Mesodermal cell (in vitro differentiated cells): Measurements from ENCODE around the gene NME3.

ENCODE experiments used
- H3K27ac ChIP-seq: 2 replicates; pipeline ENCODE4 v1.7.0; 2013; ENCODE audit warnings: mild to moderate bottlenecking, low read depth, low read length, moderate library complexity; ENCODE audit not compliant: severe bottlenecking
- H3K36me3 ChIP-seq: 2 replicates; pipeline ENCODE4 v1.7.1; 2013; ENCODE audit warnings: mild to moderate bottlenecking, low read length, moderate library complexity; ENCODE audit not compliant: control insufficient read depth, insufficient read depth
- H3K4me1 ChIP-seq: one replicate; pipeline ENCODE4 v1.7.1; 2013; ENCODE audit warnings: mild to moderate bottlenecking, low read length; ENCODE audit not compliant: insufficient read depth, control insufficient read depth, poor library complexity, severe bottlenecking
- H3K4me3 ChIP-seq: 2 replicates; pipeline ENCODE4 v1.7.0; 2013; ENCODE audit warnings: low read length, control low read depth, mild to moderate bottlenecking; ENCODE audit not compliant: insufficient read depth, poor library complexity, severe bottlenecking; ENCODE audit errors: extremely low read depth
- H3K9me3 ChIP-seq: 2 replicates; pipeline ENCODE4 v1.7.1; 2013; ENCODE audit warnings: mild to moderate bottlenecking, low read length, moderate library complexity; ENCODE audit not compliant: control insufficient read depth
- WGBS, 2 experiments: methylation state at CpG; one replicate each; pipeline ENCODE4 v1.1.5; 2013; ENCODE audit warnings: missing lambda C conversion rate in 2 of 2; ENCODE audit not compliant: insufficient coverage in 2 of 2; 5-methylcytosine and 5-hydroxymethylcytosine counted together

Gene NME3

DNA sequence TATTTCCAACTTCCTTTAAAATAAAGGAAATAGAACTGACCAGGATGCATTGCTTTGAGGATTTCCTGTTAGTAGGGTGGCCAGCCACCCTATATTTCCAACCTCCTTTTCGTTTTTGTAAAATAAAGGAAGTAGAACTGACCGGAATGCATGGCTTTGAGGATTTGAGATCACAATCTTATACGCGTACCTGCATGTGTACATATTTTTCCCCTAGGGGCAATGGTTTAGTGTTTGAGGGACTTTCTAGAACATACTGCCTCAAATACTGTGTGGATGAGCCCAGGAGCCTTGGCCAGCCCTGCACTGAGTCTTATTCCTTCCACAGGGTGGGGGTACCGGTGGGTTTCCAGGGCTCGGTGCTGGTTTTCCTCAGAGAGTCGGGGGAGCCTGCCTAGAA lies 39.7 kb downstream of the NME3 start:
- peaks cover 53% of the 10 kb centered on the region for H3K36me3 ChIP-seq
- peaks cover 7% of the 10 kb centered on the region for H3K9me3 ChIP-seq
- 94 to 96% methylated on average over 2 to 5 of the region's 7 CpGs for WGBS, 2 experiments
- H3K27ac ChIP-seq = no peak overlapping the region
- H3K4me3 ChIP-seq = no peak overlapping the region
- H3K4me1 ChIP-seq = no peaks in the 10 kb centered on the region

DNA sequence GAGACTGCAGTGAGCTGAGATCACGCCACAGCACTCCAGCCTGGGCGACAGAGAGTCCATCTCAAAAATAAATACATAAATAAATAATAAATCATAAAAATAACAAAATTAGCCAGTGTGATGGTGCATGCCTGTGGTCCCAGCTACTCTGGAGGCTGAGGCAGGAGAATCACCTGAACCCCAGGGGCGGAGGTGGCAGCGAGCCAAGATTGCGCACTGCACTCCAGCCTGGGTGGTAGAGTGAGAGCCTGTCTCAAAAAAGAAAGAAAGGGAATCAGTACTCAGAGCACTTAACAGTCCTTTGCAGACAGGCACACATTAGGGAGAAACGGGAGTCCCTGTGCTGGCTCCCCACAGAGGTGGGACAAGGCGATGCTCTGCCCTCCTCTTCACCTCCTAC lies 40.3 kb downstream of the NME3 start:
- Histone ChIP-seq H3K4me3 (no peak overlapping the region), H3K4me1 (no peaks in the 10 kb centered on the region), H3K36me3 (peaks cover 59% of the 10 kb centered on the region), H3K27ac (no peak overlapping the region), H3K9me3 (peaks cover 6% of the 10 kb centered on the region)
- WGBS, 2 experiments = 92% methylated on average over 3 to 5 of the region's 7 CpGs

DNA sequence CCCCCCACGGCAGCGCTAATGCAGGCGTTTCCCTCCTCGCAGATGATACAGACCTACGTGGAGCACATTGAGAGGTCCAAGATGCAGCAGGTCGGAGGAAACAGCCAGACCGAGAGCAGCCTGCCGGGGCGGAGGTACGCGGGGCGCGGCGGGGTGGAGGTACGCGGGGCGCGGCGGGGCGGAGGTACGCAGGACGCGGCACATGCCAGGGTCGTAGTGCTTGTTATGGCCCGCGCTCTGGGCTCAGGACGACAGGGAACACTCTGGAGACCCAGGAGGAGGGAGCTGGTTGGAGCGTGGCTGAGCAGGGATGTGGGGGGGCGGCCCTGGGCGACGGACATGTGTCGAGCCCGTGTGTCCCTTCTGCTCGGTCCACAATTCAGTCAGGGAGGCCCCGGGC lies 41.9 kb downstream of the NME3 start:
- H3K9me3 ChIP-seq = no peaks in the 10 kb centered on the region
- H3K27ac ChIP-seq = no peak overlapping the region
- no peak overlapping the region for H3K4me3 ChIP-seq
- WGBS, 2 experiments = 95 to 96% methylated on average over 30 to 32 of the region's 35 CpGs
- H3K36me3 ChIP-seq = peaks cover 53% of the 10 kb centered on the region
- H3K4me1 ChIP-seq = no peaks in the 10 kb centered on the region

DNA sequence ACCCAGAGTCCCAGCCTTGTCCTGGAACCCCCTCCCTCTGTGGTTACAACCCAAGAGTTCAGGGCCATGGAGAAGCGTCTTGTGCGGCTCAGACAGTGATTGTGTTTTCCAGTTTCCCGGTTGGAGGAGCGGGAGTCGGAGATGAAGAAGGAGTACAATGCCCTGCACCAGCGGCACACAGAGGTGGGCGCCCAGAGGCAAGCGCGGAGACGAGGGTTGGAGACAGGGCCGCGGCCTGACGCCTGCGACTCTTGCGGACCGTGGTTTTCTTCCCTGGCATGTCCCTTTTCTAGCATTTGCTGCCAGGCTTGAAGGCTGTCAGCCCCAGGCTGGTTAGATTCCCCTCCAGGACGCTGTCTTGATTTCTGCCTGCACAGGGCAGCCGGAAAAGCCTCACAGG lies 42.3 kb downstream of the NME3 start:
- 97 to 99% methylated on average over 15 to 18 of the region's 18 CpGs for WGBS, 2 experiments
- Histone ChIP-seq H3K36me3 (peaks cover 53% of the 10 kb centered on the region), H3K9me3 (no peaks in the 10 kb centered on the region), H3K4me3 (no peak overlapping the region), H3K27ac (no peak overlapping the region), H3K4me1 (no peaks in the 10 kb centered on the region)

DNA sequence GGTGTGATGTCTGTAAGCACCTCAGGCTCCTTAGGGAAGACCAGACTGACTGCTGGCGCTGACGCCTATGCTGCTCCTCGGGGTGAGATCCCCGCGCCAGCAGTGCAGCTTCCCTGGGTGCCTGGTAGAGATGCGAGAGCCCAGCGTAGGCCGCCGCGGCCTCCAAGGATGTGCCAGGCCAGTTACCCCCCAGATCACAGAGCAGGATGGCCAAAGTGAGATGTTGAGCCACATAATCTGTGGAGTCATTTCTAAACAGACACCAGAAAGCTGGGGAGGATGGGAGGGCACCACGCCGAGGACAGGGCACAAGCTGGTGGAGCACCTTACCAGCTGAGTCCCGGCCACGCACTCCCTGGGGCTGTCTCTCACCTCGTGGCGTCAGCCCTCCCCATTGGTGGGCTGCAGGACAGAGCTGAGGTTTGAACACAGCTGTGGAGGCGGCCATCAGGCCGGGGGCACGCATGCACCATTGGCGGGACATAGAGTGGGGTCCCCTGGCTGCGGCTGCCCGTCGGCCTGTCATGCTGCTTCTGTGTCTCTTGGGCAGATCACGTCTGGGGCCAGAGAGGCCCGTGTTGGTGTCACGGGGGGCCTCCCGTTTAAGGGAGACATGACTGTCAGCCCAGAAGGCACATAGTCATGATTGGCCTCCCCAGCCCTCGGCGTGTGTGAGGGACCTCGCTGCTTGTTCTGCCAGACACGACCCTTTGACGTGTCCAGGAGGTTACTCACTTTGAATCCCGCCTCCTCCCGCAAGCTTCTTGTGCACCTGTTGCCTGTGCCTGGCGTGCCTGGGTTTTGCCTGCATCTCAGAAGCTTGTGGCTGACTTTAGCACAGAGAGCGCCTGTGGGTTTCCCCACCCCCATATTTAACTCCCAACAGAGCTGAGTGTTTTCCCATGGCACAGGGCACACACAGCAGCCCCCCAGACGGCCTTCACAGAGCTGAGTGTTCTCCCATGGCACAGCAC lies 43.4 kb downstream of the NME3 start:
- Histone ChIP-seq H3K9me3 (no peaks in the 10 kb centered on the region), H3K4me3 (no peak overlapping the region), H3K4me1 (no peaks in the 10 kb centered on the region), H3K36me3 (peaks cover 43% of the 10 kb centered on the region), H3K27ac (no peak overlapping the region)
- 96 to 97% methylated on average over 31 to 36 of the region's 37 CpGs for WGBS, 2 experiments

- Histone ChIP-seq H3K9me3 (no peaks in the 10 kb centered on the region), H3K27ac (no peak overlapping the region), H3K4me1 (peaks cover 3% of the 10 kb centered on the region), H3K4me3 (no peak overlapping the region), H3K36me3 (peaks cover 34% of the 10 kb centered on the region)
- 91 to 98% methylated on average over 28 to 32 of the region's 32 CpGs for WGBS, 2 experiments
Observed at GRCh38 chr16:1726661-1727502, 44.5 kb downstream of the NME3 start.

GRCh38 chr16:1724491-1724890 lies 46.9 kb downstream of the NME3 start:
- no peak overlapping the region for H3K4me3 ChIP-seq

GRCh38 chr16:1723450-1724147 lies 47.7 kb downstream of the NME3 start:
- no peak overlapping the region for H3K27ac ChIP-seq
- WGBS, 2 experiments = 74 to 91% methylated on average over 3 to 4 of the region's 6 CpGs
- H3K4me1 ChIP-seq = peaks cover 3% of the 10 kb centered on the region

More at GRCh38 chr16:1724491-1724890, 46.9 kb downstream of the NME3 start:
- WGBS, 2 experiments = 97 to 98% methylated on average over 11 to 12 of the region's 12 CpGs
- Histone ChIP-seq H3K4me1 (peaks cover 3% of the 10 kb centered on the region), H3K9me3 (no peaks in the 10 kb centered on the region), H3K36me3 (peaks cover 31% of the 10 kb centered on the region), H3K27ac (no peak overlapping the region)

DNA sequence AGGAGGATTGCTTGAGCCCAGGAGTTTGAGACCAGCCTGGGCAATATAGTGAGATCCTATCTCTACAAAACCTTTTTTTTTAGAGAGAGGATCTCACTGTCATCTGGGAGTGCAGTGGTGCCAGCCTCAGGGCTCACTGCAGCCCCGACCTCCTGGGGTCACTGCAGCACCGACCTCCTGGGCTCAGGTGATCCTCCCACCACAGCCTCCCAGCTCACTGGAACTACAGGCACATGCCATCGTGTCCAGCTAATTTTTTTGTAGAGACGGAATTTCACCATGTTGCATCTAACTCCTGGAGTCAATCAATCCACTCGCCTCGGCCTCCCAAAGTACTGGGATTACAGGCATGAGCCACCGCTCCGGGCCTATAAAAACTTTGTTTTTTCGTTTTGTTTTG lies 50.0 kb downstream of the NME3 start:
- peaks cover 13% of the 10 kb centered on the region for H3K36me3 ChIP-seq
- no peaks in the 10 kb centered on the region for H3K9me3 ChIP-seq
- H3K27ac ChIP-seq = no peak overlapping the region
- WGBS, 2 experiments = 97 to 98% methylated on average over 7 to 9 of the region's 9 CpGs
- H3K4me3 ChIP-seq = no peak overlapping the region
- H3K4me1 ChIP-seq = peaks cover 3% of the 10 kb centered on the region

More at GRCh38 chr16:1723450-1724147, 47.7 kb downstream of the NME3 start:
- no peak overlapping the region for H3K4me3 ChIP-seq
- no peaks in the 10 kb centered on the region for H3K9me3 ChIP-seq
- peaks cover 24% of the 10 kb centered on the region for H3K36me3 ChIP-seq
